H54 (cell line): ENCODE data around the gene ASB6.

Source experiments
- DNase-seq: peaks from one replicate; pipeline ENCODE4 v3.0.0; 2011; ENCODE audit warnings: low spot score, mixed read lengths; ENCODE audit not compliant: insufficient read length
- FAIRE-seq: peaks from 3 replicates; lab custom pipeline; 2011; peaks lifted over from hg19 to GRCh38; lab: Jason Lieb, UNC
- POLR2A ChIP-seq: IDR thresholded peaks from 2 replicates; pipeline ENCODE4 v1.6.1; 2011; ENCODE audit warnings: low read depth, mild to moderate bottlenecking, low read length

The ASB6 gene

GRCh38 chr9:129661029-129661428 lies 19.1 kb upstream of the ASB6 start:
- DNase-seq (no peak), FAIRE-seq (no peak)
- no peak for TF ChIP-seq POLR2A

GRCh38 chr9:129656795-129657390 lies 14.9 kb upstream of the ASB6 start:
- no peak for FAIRE-seq
- no peak for TF ChIP-seq POLR2A
- peak; percentile 55 for DNase-seq

- no peak for TF ChIP-seq POLR2A
- FAIRE-seq = no peak
- no peak for DNase-seq
These were observed 13.7 kb upstream of the ASB6 start for GRCh38 chr9:129655696-129656095.

GRCh38 chr9:129655154-129655553 lies 13.2 kb upstream of the ASB6 start:
- DNase-seq = no peak

DNA sequence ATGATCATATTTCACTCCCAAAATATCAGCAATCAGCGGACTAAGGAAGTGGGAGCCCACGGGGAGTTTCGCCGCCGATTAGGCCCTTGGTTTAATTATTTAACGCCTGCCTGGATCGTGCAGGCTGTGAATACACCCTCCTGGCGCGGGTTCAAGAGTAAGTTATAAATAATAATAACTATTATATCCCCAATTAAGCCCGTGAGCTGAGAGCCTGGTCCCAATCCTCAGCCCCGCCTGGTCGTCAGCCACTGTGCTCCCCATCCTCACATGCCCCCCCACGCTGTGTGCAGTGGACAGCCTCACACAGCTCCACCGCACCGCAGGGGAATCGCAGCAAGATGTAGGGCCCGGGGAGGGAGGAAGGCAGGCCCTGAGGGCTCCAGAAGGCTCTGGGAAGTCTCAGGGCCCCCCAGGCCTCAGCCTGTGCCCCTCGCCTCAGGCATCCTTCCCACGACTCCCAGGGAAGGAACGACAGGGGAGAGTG lies 12.6 kb upstream of the ASB6 start:
- TF ChIP-seq POLR2A = no peak
- no peak for DNase-seq
- FAIRE-seq = no peak

More at GRCh38 chr9:129655154-129655553, 13.2 kb upstream of the ASB6 start:
- FAIRE-seq = no peak
- no peak for TF ChIP-seq POLR2A

DNA sequence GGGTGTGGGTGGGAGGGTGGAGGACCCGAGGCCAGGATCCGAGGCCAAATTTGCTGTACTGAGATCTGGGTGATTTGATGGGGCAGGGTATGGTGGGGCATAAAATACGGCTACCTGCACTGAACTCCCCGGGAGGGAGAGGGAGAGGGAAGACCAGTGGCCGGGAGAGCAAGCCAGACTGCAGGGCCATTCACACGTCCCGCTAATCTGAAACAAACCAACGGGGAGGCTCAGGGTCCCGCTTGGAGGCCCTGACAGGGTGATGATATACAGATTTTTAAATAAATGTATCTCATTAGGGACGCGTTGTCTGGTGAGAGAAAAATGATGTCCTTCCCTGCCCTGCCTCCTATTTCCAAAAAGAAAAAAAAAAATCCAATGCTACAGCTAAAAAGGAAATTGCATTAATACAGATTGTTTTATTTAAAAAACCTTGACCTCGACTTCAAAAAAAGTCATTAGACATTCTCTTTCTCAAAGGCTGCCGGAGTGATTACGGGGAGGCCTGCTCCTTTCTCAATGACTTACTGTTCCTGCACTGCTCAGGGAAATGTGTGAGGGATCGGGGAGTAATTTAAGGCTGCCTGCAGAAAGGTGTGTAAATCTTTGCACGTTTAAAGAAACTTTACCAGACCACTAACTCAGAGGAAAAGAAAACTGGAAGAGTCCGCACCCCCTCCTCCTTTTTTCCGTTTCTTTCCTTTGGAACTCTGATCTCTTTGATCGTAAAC lies 12.0 kb upstream of the ASB6 start:
- DNase-seq = no peak
- TF ChIP-seq POLR2A = no peak
- FAIRE-seq = no peak

- no peak for TF ChIP-seq POLR2A
- DNase-seq = no peak
- FAIRE-seq = no peak
These were observed 8.8 kb upstream of the ASB6 start for GRCh38 chr9:129650680-129651235.

- no peak for TF ChIP-seq POLR2A
- DNase-seq (no peak), FAIRE-seq (no peak)
These were observed 8.1 kb upstream of the ASB6 start for GRCh38 chr9:129649726-129650679.

DNA sequence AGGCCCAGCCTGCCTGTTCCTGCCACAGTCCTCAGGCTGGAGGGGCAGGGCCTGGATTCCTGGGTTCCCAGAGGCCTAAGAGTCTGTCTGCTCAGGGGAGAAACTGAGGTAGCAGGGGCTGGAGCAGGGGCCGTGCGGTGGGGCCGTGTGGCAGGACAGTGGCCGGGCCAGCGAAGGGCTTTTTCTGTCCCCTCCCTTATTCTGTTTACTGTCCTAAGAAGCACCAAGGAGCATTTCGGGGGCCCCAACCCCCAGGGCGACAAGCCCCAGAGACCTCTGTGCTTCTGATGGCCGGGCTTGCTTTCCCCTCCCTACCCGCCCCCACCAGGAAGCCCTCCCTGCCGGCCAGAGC lies 6.8 kb upstream of the ASB6 start:
- FAIRE-seq (no peak), DNase-seq (no peak)
- TF ChIP-seq POLR2A = no peak

- no peak for DNase-seq
- no peak for TF ChIP-seq POLR2A
- FAIRE-seq = no peak
These were observed 6.3 kb upstream of the ASB6 start for GRCh38 chr9:129648092-129648763.

DNA sequence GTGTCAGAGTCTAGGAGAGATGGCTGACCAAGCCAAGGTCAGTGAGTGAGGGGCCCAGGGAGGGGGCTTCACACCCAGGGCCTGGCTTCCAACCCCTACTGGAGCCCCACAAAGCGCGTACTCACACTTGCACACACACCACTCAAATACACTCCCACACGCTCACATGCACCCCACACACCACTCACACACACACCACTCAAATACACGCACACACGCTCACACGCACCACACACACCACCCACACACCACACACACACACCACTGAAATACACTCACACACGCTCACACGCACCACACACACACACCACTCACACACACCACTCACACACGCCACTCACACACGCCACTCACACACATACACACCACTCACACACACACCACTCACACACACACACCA lies 5.7 kb upstream of the ASB6 start:
- DNase-seq = no peak
- TF ChIP-seq POLR2A = no peak
- FAIRE-seq = no peak

- no peak for TF ChIP-seq POLR2A
- no peak for DNase-seq
- FAIRE-seq = no peak
These were observed 4.7 kb upstream of the ASB6 start for GRCh38 chr9:129646654-129647053.

DNA sequence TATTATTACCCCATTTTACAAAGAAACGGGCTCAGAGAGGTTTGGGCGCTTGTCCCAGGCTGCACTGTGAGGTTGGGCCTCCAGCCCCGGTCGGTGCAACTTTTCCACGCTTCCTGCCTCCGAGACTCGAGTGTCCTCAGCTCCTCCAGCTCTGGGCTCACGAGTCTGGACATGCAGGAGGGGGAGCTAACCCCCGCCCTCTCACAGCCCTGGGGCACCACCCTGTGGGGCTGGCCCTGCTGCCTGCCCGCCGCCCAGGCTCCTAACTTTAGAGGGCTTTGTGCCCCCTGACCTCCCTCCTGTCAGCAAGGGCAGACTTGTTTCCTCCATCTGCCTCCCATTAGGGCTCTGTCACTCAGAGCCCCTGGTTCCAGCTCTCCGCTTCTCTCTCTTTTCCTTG lies 4.3 kb upstream of the ASB6 start:
- no peak for DNase-seq

More for the DNA sequence above, 4.3 kb upstream of the ASB6 start:
- no peak for FAIRE-seq
- no peak for TF ChIP-seq POLR2A
